ENCODE measurements around the gene C2orf76. TPM values are rescaled to one million over a fixed set of nuclear protein-coding genes. Genes with fewer than 3 reads are reported as not detected.

Gene C2orf76
- total and polyA plus RNA-seq, 10 of the 15 experiments (the other 5 are each of a cell fraction or from before 2014, with no cell fraction given): 14.0 to 46.1 (median 25.4) TPM

DNA sequence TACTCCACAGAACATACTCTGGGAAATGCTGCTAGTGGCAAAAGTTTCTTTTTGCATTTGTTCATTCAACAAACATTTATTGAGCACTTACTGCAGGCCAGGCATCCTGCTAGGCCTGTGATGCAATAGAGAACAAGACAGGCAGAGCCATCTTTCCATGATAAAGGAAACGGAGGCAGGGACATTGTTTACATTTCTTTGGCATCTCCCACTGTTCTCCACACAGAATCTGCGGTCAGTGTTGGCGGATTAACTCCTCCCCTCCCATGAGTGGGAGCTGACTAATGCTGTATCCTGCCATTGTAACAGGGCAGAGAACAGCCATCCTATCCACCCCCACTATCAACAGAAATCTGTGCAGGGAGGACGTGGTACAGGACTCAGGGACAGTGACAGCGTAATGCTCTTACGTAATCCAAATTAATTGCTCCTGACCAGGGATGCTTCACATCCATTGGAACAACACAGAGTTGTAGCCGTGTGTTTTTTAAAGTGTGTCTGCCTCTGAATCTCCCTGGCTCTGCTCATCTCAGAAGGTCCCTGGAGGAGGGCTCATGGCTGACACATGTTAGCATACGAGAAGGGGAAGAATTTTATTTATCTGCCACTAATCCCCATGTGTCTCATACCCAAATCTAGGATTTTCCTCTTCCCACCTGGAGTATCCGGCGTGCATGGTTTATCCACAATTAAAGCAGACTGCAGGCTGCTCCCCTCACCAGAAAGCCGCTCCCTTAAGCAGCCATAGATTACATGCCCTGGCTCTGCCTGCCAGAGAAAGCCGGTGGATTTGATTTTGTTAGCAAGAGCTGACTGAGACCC, 110.7 kb downstream of the C2orf76 start (continued):
- no peak for TF ChIP-seq NR2C2 (IDR thresholded peaks at IDR 0.05; ENCODE audit: borderline replicate concordance, control insufficient read depth, insufficient read length, low read depth)
- TF ChIP-seq ASH2L (IDR thresholded peaks at IDR 0.05; ENCODE audit: borderline replicate concordance, low read depth): no peak

DNA sequence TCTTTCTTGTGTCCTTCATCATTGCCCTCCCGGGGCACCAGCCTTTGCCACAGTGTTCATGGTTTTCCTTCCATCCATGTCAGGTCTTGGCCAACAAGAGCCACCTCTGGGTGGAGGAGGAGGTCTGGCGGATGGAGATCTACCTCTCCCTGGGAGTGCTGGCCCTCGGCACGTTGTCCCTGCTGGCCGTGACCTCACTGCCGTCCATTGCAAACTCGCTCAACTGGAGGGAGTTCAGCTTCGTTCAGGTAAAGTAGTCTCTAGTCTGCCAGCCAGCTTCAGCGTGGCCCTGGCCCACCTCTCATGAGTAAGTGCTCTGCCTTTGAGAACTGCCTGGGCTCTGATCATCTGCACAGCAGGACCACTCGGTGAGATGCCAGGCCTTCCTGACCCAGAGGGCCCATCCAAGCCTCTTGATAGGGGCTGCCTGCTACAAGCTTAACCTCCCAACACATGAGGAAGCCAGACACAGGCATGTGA, 112.0 kb downstream of the C2orf76 start:
- BruUV-seq (replicated peaks): no TSS peak
- ChIA-PET CTCF (interaction anchor here (1.0 to 2.3 kb wide), 3 partner anchors 10 to 373 kb away, joined by 3 to 6 read pairs (median 4); no protein-coding TSS in a partner anchor), POLR2A (interaction anchor here (0.9 kb wide), 1 partner anchor 31 kb away, joined by 3 read pairs; the partner anchor contains the start of gene STEAP3), SMC1A (ENCODE audit: uncharacterized antibody, unreplicated experiment) (no interaction called here), RAD21 (ENCODE audit: unreplicated experiment) (interaction anchor here (0.9 kb wide), 1 partner anchor 16 kb away, joined by 4 read pairs; no protein-coding TSS in a partner anchor)
- FAIRE-seq (no peak), ATAC-seq (no peak), DNase-seq (ENCODE audit: low read depth, low spot score) (no peak)
- Histone ChIP-seq H3K79me2 (ENCODE audit: control insufficient read depth, insufficient read depth, low read length) (no peaks in the 10 kb centered on the region), H3K9ac (ENCODE audit: control insufficient read depth, insufficient read depth, low read length) (no peak overlapping the region), H3K4me2 (ENCODE audit: control insufficient read depth, insufficient read depth) (no peak overlapping the region), H3K9me3 (replicated peaks; ENCODE audit: control insufficient read depth, insufficient read depth, low read length) (no peaks in the 10 kb centered on the region), H3K4me1 (ENCODE audit: control insufficient read depth, insufficient read depth, low read length) (no peaks in the 10 kb centered on the region), H3K4me3 (no peak overlapping the region), H3K27me3 (replicated peaks in 1 of 2; ENCODE audit: control insufficient read depth in 2 of 2, insufficient read depth in 2 of 2, low read length in 1 of 2) (no peaks in the 10 kb centered on the region), H3K36me3 (ENCODE audit: control insufficient read depth in 2 of 2, insufficient read depth in 2 of 2, low read length in 1 of 2) (no peaks in the 10 kb centered on the region; a peak in 1 of 4 replicates), H3K27ac (ENCODE audit: control insufficient read depth, insufficient read depth) (no peak overlapping the region), H2AFZ (ENCODE audit: control insufficient read depth, low read depth, low read length) (no peak overlapping the region), H4K20me1 (ENCODE audit: control insufficient read depth, insufficient read depth) (no peaks in the 10 kb centered on the region)
- WGBS (ENCODE audit: insufficient coverage, insufficient replicate concordance, low lambda C conversion rate, missing lambda C conversion rate): 84% methylated on average over 10 of the region's 10 CpGs
- intact Hi-C loops (cut with micrococcal nuclease; ENCODE audit: unreplicated experiment): no loop called here
- in situ Hi-C loops (cut with MboI): no loop called here
- TF ChIP-seq PAX5 (IDR thresholded peaks at IDR 0.05; ENCODE audit: borderline replicate concordance, low read depth, low read length): no peak
- TF ChIP-seq KDM1A (IDR thresholded peaks at IDR 0.05; ENCODE audit: borderline replicate concordance): no peak
- TF ChIP-seq GATAD2B (conservative IDR thresholded peaks at IDR 0.05; ENCODE audit: low read depth): no peak
- no peak for TF ChIP-seq CBX3 (IDR thresholded peaks at IDR 0.05; ENCODE audit: borderline replicate concordance, low read depth)
- TF ChIP-seq, protein P1, sequence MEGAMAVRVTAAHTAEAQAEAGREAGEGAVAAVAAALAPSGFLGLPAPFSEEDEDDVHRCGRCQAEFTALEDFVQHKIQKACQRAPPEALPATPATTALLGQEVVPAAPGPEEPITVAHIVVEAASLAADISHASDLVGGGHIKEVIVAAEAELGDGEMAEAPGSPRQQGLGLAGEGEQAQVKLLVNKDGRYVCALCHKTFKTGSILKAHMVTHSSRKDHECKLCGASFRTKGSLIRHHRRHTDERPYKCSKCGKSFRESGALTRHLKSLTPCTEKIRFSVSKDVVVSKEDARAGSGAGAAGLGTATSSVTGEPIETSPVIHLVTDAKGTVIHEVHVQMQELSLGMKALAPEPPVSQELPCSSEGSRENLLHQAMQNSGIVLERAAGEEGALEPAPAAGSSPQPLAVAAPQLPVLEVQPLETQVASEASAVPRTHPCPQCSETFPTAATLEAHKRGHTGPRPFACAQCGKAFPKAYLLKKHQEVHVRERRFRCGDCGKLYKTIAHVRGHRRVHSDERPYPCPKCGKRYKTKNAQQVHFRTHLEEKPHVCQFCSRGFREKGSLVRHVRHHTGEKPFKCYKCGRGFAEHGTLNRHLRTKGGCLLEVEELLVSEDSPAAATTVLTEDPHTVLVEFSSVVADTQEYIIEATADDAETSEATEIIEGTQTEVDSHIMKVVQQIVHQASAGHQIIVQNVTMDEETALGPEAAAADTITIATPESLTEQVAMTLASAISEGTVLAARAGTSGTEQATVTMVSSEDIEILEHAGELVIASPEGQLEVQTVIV (IDR thresholded peaks at IDR 0.05; ENCODE audit: borderline replicate concordance, partially characterized antibody): no peak
- TF ChIP-seq POLR2A (IDR thresholded peaks at IDR 0.05; ENCODE audit: low read depth, low read length): no peak
- TF ChIP-seq TAF1 (IDR thresholded peaks at IDR 0.05; ENCODE audit: borderline replicate concordance, low read depth, low read length): no peak
- no peak for TF ChIP-seq RB1 (IDR thresholded peaks at IDR 0.05; ENCODE audit: borderline replicate concordance)
- no peak for TF ChIP-seq ZNF274 (IDR thresholded peaks at IDR 0.05; ENCODE audit: insufficient read depth, insufficient read length)
- TF ChIP-seq HCFC1 (IDR thresholded peaks at IDR 0.05; ENCODE audit: low read length): no peak
- no peak for TF ChIP-seq KLF5 (IDR thresholded peaks at IDR 0.05; ENCODE audit: partially characterized antibody)
- TF ChIP-seq, protein P2, sequence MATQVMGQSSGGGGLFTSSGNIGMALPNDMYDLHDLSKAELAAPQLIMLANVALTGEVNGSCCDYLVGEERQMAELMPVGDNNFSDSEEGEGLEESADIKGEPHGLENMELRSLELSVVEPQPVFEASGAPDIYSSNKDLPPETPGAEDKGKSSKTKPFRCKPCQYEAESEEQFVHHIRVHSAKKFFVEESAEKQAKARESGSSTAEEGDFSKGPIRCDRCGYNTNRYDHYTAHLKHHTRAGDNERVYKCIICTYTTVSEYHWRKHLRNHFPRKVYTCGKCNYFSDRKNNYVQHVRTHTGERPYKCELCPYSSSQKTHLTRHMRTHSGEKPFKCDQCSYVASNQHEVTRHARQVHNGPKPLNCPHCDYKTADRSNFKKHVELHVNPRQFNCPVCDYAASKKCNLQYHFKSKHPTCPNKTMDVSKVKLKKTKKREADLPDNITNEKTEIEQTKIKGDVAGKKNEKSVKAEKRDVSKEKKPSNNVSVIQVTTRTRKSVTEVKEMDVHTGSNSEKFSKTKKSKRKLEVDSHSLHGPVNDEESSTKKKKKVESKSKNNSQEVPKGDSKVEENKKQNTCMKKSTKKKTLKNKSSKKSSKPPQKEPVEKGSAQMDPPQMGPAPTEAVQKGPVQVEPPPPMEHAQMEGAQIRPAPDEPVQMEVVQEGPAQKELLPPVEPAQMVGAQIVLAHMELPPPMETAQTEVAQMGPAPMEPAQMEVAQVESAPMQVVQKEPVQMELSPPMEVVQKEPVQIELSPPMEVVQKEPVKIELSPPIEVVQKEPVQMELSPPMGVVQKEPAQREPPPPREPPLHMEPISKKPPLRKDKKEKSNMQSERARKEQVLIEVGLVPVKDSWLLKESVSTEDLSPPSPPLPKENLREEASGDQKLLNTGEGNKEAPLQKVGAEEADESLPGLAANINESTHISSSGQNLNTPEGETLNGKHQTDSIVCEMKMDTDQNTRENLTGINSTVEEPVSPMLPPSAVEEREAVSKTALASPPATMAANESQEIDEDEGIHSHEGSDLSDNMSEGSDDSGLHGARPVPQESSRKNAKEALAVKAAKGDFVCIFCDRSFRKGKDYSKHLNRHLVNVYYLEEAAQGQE (IDR thresholded peaks at IDR 0.05; ENCODE audit: low read depth, low read length): no peak
- no peak for TF ChIP-seq SMC3 (IDR thresholded peaks at IDR 0.05; ENCODE audit: borderline replicate concordance, low read length)
- no peak for TF ChIP-seq RUNX3 (IDR thresholded peaks at IDR 0.05; ENCODE audit: low read length)

All from GM12878 (cell line).